Measurements from ENCODE around the gene OR2T3. TPM values are rescaled to one million over a fixed set of nuclear protein-coding genes. Genes with fewer than 3 reads are reported as not detected.
"Not testable (repeated sequence)": the region's sequence is repeated elsewhere in the genome, so short reads cannot be mapped to it uniquely, and the experiment has no call there.

The OR2T3 gene
- total RNA-seq (not detected), polyA plus RNA-seq (not detected), total RNA-seq (0 reads per million in 6 experiments)

- peaks cover 1 to 11% (median 7%) of the 10 kb centered on the region in 9 donors for H3K9me3 Mint-ChIP-seq
- DNase-seq, H3K4me3 Mint-ChIP-seq, H3K4me1 Mint-ChIP-seq, POLR2A ChIA-PET, H3K27me3 Mint-ChIP-seq, ATAC-seq: not testable (repeated sequence)
- peaks cover 7 to 14% (median 12%) of the 10 kb centered on the region in 3 donors for H3K36me3 Mint-ChIP-seq
- peak within 1 kb of the TSS in 2 of 10 donors; percentile 29 to 47 for H3K27ac Mint-ChIP-seq
These were observed at the start of gene OR2T3 for GRCh38 chr1:248473051-248473450. OR2T3 (plus strand) TSS chr1:248473351; CDS start chr1:248473351, 0 bp downstream.

GRCh38 chr1:248427526-248428191 is 45.5 kb upstream of the OR2T3 start:
- H3K4me1 Mint-ChIP-seq, H3K27ac Mint-ChIP-seq, H3K4me3 Mint-ChIP-seq, H3K27me3 Mint-ChIP-seq, DNase-seq, POLR2A ChIA-PET, ATAC-seq, H3K36me3 Mint-ChIP-seq: not testable (repeated sequence)
- H3K9me3 Mint-ChIP-seq: peaks cover under 1 to 17% (median 8%) of the 10 kb centered on the region in 9 donors

GRCh38 chr1:248428192-248428533 is 45.0 kb upstream of the OR2T3 start:
- H3K9me3 Mint-ChIP-seq: peaks cover 0 to 12% (median 3%) of the 10 kb centered on the region in 9 donors
- DNase-seq, H3K36me3 Mint-ChIP-seq, POLR2A ChIA-PET, H3K27me3 Mint-ChIP-seq, ATAC-seq, H3K4me3 Mint-ChIP-seq, H3K4me1 Mint-ChIP-seq: not testable (repeated sequence)
- H3K27ac Mint-ChIP-seq: peak overlapping the region in 1 of 10 donors; percentile 20

GRCh38 chr1:248431683-248432082 is 41.5 kb upstream of the OR2T3 start:
- POLR2A ChIA-PET, H3K36me3 Mint-ChIP-seq, H3K4me1 Mint-ChIP-seq, H3K27me3 Mint-ChIP-seq, DNase-seq, ATAC-seq, H3K4me3 Mint-ChIP-seq, H3K9me3 Mint-ChIP-seq: not testable (repeated sequence)
- H3K27ac Mint-ChIP-seq: peak overlapping the region in 1 of 10 donors; percentile 37

- H3K4me1 Mint-ChIP-seq, POLR2A ChIA-PET, DNase-seq, H3K9me3 Mint-ChIP-seq, ATAC-seq, H3K36me3 Mint-ChIP-seq, H3K4me3 Mint-ChIP-seq, H3K27me3 Mint-ChIP-seq: not testable (repeated sequence)
- peak overlapping the region in 1 of 10 donors; percentile 0 for H3K27ac Mint-ChIP-seq
These were observed 41.0 kb upstream of the OR2T3 start for GRCh38 chr1:248432201-248432600.

- ATAC-seq, H3K36me3 Mint-ChIP-seq, H3K9me3 Mint-ChIP-seq, POLR2A ChIA-PET, DNase-seq, H3K4me1 Mint-ChIP-seq, H3K27ac Mint-ChIP-seq, H3K4me3 Mint-ChIP-seq, H3K27me3 Mint-ChIP-seq: not testable (repeated sequence)
These were observed 39.2 kb upstream of the OR2T3 start for GRCh38 chr1:248433811-248434415.

- H3K36me3 Mint-ChIP-seq, POLR2A ChIA-PET, H3K4me3 Mint-ChIP-seq, ATAC-seq, H3K4me1 Mint-ChIP-seq, H3K27me3 Mint-ChIP-seq, H3K27ac Mint-ChIP-seq, DNase-seq, H3K9me3 Mint-ChIP-seq: not testable (repeated sequence)
These were observed 38.2 kb upstream of the OR2T3 start for GRCh38 chr1:248434913-248435312.

- DNase-seq, ATAC-seq, H3K4me3 Mint-ChIP-seq, H3K27ac Mint-ChIP-seq, H3K36me3 Mint-ChIP-seq, H3K9me3 Mint-ChIP-seq, H3K27me3 Mint-ChIP-seq, H3K4me1 Mint-ChIP-seq, POLR2A ChIA-PET: not testable (repeated sequence)
These were observed 36.8 kb upstream of the OR2T3 start for GRCh38 chr1:248436303-248436702.

GRCh38 chr1:248438668-248439067 is 34.5 kb upstream of the OR2T3 start:
- H3K4me3 Mint-ChIP-seq, H3K27me3 Mint-ChIP-seq, ATAC-seq, POLR2A ChIA-PET, DNase-seq, H3K27ac Mint-ChIP-seq, H3K4me1 Mint-ChIP-seq, H3K36me3 Mint-ChIP-seq, H3K9me3 Mint-ChIP-seq: not testable (repeated sequence)

GRCh38 chr1:248439283-248439682 is 33.9 kb upstream of the OR2T3 start:
- H3K9me3 Mint-ChIP-seq, H3K27ac Mint-ChIP-seq, H3K4me1 Mint-ChIP-seq, POLR2A ChIA-PET, H3K27me3 Mint-ChIP-seq, DNase-seq, H3K4me3 Mint-ChIP-seq, H3K36me3 Mint-ChIP-seq, ATAC-seq: not testable (repeated sequence)

GRCh38 chr1:248442500-248443277 is 30.5 kb upstream of the OR2T3 start:
- H3K4me1 Mint-ChIP-seq, H3K9me3 Mint-ChIP-seq, H3K27me3 Mint-ChIP-seq, POLR2A ChIA-PET, DNase-seq, ATAC-seq, H3K27ac Mint-ChIP-seq, H3K36me3 Mint-ChIP-seq, H3K4me3 Mint-ChIP-seq: not testable (repeated sequence)

GRCh38 chr1:248444603-248445002 is 28.5 kb upstream of the OR2T3 start:
- H3K4me3 Mint-ChIP-seq, H3K36me3 Mint-ChIP-seq, POLR2A ChIA-PET, H3K9me3 Mint-ChIP-seq, ATAC-seq, H3K27ac Mint-ChIP-seq, H3K4me1 Mint-ChIP-seq, H3K27me3 Mint-ChIP-seq, DNase-seq: not testable (repeated sequence)

GRCh38 chr1:248445399-248445798 is 27.8 kb upstream of the OR2T3 start, which contains the start of gene OR2T2:
OR2T2 (plus strand) TSS chr1:248445637; CDS start chr1:248452798, 7,161 bp downstream.
- not testable (repeated sequence) for H3K9me3 Mint-ChIP-seq
- H3K27ac Mint-ChIP-seq: peak within 1 kb of the TSS in 2 of 10 donors; percentile 36 to 41

More at GRCh38 chr1:248445399-248445798, 27.8 kb upstream of the OR2T3 start, which contains the start of gene OR2T2:
- H3K36me3 Mint-ChIP-seq, POLR2A ChIA-PET, ATAC-seq, DNase-seq, H3K4me3 Mint-ChIP-seq, H3K27me3 Mint-ChIP-seq, H3K4me1 Mint-ChIP-seq: not testable (repeated sequence)
